ENCODE measurements around the gene TENM3. TPM values are rescaled to one million over a fixed set of nuclear protein-coding genes. Genes with fewer than 3 reads are reported as not detected.

TENM3 gene
- total and polyA plus RNA-seq, 2 experiments from 2014 or later = 16.1 to 70.9 TPM

DNA sequence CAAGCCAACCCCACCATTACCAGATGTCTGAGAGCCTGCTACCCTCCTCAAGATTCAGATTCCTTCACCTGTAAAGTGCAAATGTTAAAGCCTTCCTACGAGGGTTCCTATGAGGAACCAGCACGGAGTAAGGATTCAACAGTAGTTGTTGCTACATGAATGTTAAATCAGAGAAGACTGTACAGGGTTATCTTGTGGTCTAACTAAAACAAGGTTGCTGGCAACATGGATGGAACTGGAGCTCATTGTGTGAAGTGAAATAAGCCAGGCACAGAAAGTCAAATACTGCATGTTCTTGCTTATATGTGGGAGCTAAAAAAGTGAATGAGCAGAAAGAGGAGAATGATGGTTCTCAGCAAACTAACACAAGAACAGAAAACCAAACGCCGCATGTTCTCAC, 435.4 kb downstream of the TENM3 start:
- no peaks in the 10 kb centered on the region for H3K36me3 ChIP-seq (replicated peaks; ENCODE audit: insufficient read depth, low read depth)
- H2AFZ ChIP-seq = no peak overlapping the region
- 96% methylated on average over 4 of the region's 4 CpGs for WGBS (ENCODE audit: low lambda C conversion rate, missing lambda C conversion rate)
- TF ChIP-seq EZH2phosphoT487 (IDR thresholded peaks at IDR 0.05; ENCODE audit: low read depth, severe bottlenecking, unreplicated experiment) = no peak
- no peak for TF ChIP-seq CTCF (IDR thresholded peaks at IDR 0.05; ENCODE audit: poor library complexity)
- TF ChIP-seq EZH2 (IDR thresholded peaks at IDR 0.05; ENCODE audit: borderline replicate concordance) = no peak
- H3K27ac ChIP-seq = no peak overlapping the region
- no peak overlapping the region for H3K4me2 ChIP-seq
- H3K79me2 ChIP-seq = no peaks in the 10 kb centered on the region
- no peaks in the 10 kb centered on the region for H3K9me3 ChIP-seq (ENCODE audit: low read depth)
- no peak overlapping the region for H3K4me3 ChIP-seq
- H3K9me2 ChIP-seq (replicated peaks; ENCODE audit: insufficient read depth) = no peaks in the 10 kb centered on the region
- H3K4me1 ChIP-seq (ENCODE audit: insufficient read depth) = no peaks in the 10 kb centered on the region
- no peaks in the 10 kb centered on the region for H3K27me3 ChIP-seq
- no peaks in the 10 kb centered on the region for H4K20me1 ChIP-seq (ENCODE audit: insufficient read depth, poor library complexity, severe bottlenecking)
- no peak for DNase-seq (ENCODE audit: low spot score)

GRCh38 chr4:182679533-182679932, 436.3 kb downstream of the TENM3 start:
- no peaks in the 10 kb centered on the region for H3K27me3 ChIP-seq
- 89% methylated on average over 11 of the region's 11 CpGs for WGBS (ENCODE audit: low lambda C conversion rate, missing lambda C conversion rate)
- no peak overlapping the region for H2AFZ ChIP-seq
- no peaks in the 10 kb centered on the region for H3K9me3 ChIP-seq (ENCODE audit: low read depth)
- TF ChIP-seq EZH2phosphoT487 (IDR thresholded peaks at IDR 0.05; ENCODE audit: low read depth, severe bottlenecking, unreplicated experiment) = no peak
- no peak for TF ChIP-seq EZH2 (IDR thresholded peaks at IDR 0.05; ENCODE audit: borderline replicate concordance)
- no peak for TF ChIP-seq CTCF (IDR thresholded peaks at IDR 0.05; ENCODE audit: poor library complexity)
- no peaks in the 10 kb centered on the region for H3K36me3 ChIP-seq (replicated peaks; ENCODE audit: insufficient read depth, low read depth)
- H3K4me3 ChIP-seq = no peak overlapping the region
- H3K79me2 ChIP-seq = no peaks in the 10 kb centered on the region
- DNase-seq (ENCODE audit: low spot score) = no peak
- H4K20me1 ChIP-seq (ENCODE audit: insufficient read depth, poor library complexity, severe bottlenecking) = no peaks in the 10 kb centered on the region
- H3K9me2 ChIP-seq (replicated peaks; ENCODE audit: insufficient read depth) = no peaks in the 10 kb centered on the region
- no peak overlapping the region for H3K4me2 ChIP-seq
- no peak overlapping the region for H3K27ac ChIP-seq
- H3K4me1 ChIP-seq (ENCODE audit: insufficient read depth) = no peaks in the 10 kb centered on the region

GRCh38 chr4:182680234-182680653, 437.0 kb downstream of the TENM3 start:
- no peak overlapping the region for H2AFZ ChIP-seq
- TF ChIP-seq EZH2phosphoT487 (IDR thresholded peaks at IDR 0.05; ENCODE audit: low read depth, severe bottlenecking, unreplicated experiment) = no peak
- no peak for TF ChIP-seq EZH2 (IDR thresholded peaks at IDR 0.05; ENCODE audit: borderline replicate concordance)
- no peak for TF ChIP-seq CTCF (IDR thresholded peaks at IDR 0.05; ENCODE audit: poor library complexity)
- no peaks in the 10 kb centered on the region for H3K79me2 ChIP-seq
- no peaks in the 10 kb centered on the region for H3K9me3 ChIP-seq (ENCODE audit: low read depth)
- WGBS (ENCODE audit: low lambda C conversion rate, missing lambda C conversion rate) = 92% methylated on average over 15 of the region's 15 CpGs
- H3K27me3 ChIP-seq = no peaks in the 10 kb centered on the region
- no peak for DNase-seq (ENCODE audit: low spot score)
- no peak overlapping the region for H3K27ac ChIP-seq
- H3K4me3 ChIP-seq = no peak overlapping the region
- no peaks in the 10 kb centered on the region for H3K4me1 ChIP-seq (ENCODE audit: insufficient read depth)
- no peaks in the 10 kb centered on the region for H4K20me1 ChIP-seq (ENCODE audit: insufficient read depth, poor library complexity, severe bottlenecking)
- H3K4me2 ChIP-seq = no peak overlapping the region
- H3K36me3 ChIP-seq (replicated peaks; ENCODE audit: insufficient read depth, low read depth) = no peaks in the 10 kb centered on the region
- no peaks in the 10 kb centered on the region for H3K9me2 ChIP-seq (replicated peaks; ENCODE audit: insufficient read depth)

DNA sequence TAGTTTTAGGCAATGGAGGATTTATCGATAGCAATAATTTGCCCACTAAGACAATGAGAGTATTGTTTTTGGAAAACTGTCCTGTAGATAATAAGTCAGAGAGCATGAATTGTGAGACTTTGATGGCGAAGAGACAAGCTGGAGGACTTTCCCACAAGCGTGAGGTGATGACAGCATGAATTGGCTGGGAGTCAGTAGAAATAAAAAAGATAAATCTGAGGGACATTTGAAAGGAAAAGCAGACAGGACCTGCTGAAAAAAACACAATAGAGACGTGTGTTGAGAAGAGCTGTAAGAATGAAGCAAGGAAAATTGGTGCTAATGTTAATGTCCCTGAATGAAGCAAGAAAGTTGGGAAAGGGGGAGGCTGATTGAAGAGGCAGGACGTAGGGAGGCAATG, 440.5 kb downstream of the TENM3 start:
- no peak for DNase-seq (ENCODE audit: low spot score)
- no peaks in the 10 kb centered on the region for H3K9me3 ChIP-seq (ENCODE audit: low read depth)
- H3K4me1 ChIP-seq (ENCODE audit: insufficient read depth) = no peaks in the 10 kb centered on the region
- no peaks in the 10 kb centered on the region for H3K79me2 ChIP-seq
- no peak for TF ChIP-seq EZH2phosphoT487 (IDR thresholded peaks at IDR 0.05; ENCODE audit: low read depth, severe bottlenecking, unreplicated experiment)
- TF ChIP-seq CTCF (IDR thresholded peaks at IDR 0.05; ENCODE audit: poor library complexity) = no peak
- TF ChIP-seq EZH2 (IDR thresholded peaks at IDR 0.05; ENCODE audit: borderline replicate concordance) = no peak
- no peak overlapping the region for H3K27ac ChIP-seq
- H2AFZ ChIP-seq = no peak overlapping the region
- H3K36me3 ChIP-seq (replicated peaks; ENCODE audit: insufficient read depth, low read depth) = no peaks in the 10 kb centered on the region
- H4K20me1 ChIP-seq (ENCODE audit: insufficient read depth, poor library complexity, severe bottlenecking) = no peaks in the 10 kb centered on the region
- WGBS (ENCODE audit: low lambda C conversion rate, missing lambda C conversion rate) = 77% methylated on average over 5 of the region's 5 CpGs
- no peaks in the 10 kb centered on the region for H3K9me2 ChIP-seq (replicated peaks; ENCODE audit: insufficient read depth)
- H3K4me3 ChIP-seq = no peak overlapping the region
- H3K4me2 ChIP-seq = no peak overlapping the region
- no peaks in the 10 kb centered on the region for H3K27me3 ChIP-seq

Data from hepatocyte (in vitro differentiated cells).